ENCODE results near the gene ZNF580.
A peak's percentile ranks its signal among the peaks of the same experiment; 100 is the strongest.

Gene ZNF580

GRCh38 chr19:55602104-55603001 is 38.4 kb upstream of the ZNF580 start:
- Mint-ChIP-seq H3K36me3 (ENCODE audit: low read depth) (peaks cover 9% of the 10 kb centered on the region), H3K4me3 (peak overlapping the region; percentile 87), H3K9me3 (no peaks in the 10 kb centered on the region), H3K4me1 (ENCODE audit: low read depth) (peaks cover 35% of the 10 kb centered on the region), H3K27me3 (ENCODE audit: low read depth) (no peaks in the 10 kb centered on the region), H3K27ac (no peak overlapping the region)

GRCh38 chr19:55603115-55603514 is 37.7 kb upstream of the ZNF580 start:
- peaks cover 9% of the 10 kb centered on the region for H3K36me3 Mint-ChIP-seq (ENCODE audit: low read depth)
- H3K4me1 Mint-ChIP-seq (ENCODE audit: low read depth): peaks cover 39% of the 10 kb centered on the region
- no peaks in the 10 kb centered on the region for H3K9me3 Mint-ChIP-seq
- H3K27me3 Mint-ChIP-seq (ENCODE audit: low read depth): no peaks in the 10 kb centered on the region
- H3K4me3 Mint-ChIP-seq: peak overlapping the region; percentile 36
- H3K27ac Mint-ChIP-seq: no peak overlapping the region

- H3K4me3 Mint-ChIP-seq: peak overlapping the region; percentile 36
- H3K4me1 Mint-ChIP-seq (ENCODE audit: low read depth): peaks cover 36% of the 10 kb centered on the region
- peak overlapping the region; percentile 15 for H3K27ac Mint-ChIP-seq
Measured at GRCh38 chr19:55603581-55604292, 37.1 kb upstream of the ZNF580 start.

GRCh38 chr19:55605207-55605636 is 35.6 kb upstream of the ZNF580 start:
- Mint-ChIP-seq H3K4me3 (peak overlapping the region; percentile 93), H3K27ac (peak overlapping the region; percentile 97), H3K36me3 (ENCODE audit: low read depth) (peaks cover 14% of the 10 kb centered on the region), H3K4me1 (ENCODE audit: low read depth) (peaks cover 35% of the 10 kb centered on the region), H3K27me3 (ENCODE audit: low read depth) (no peaks in the 10 kb centered on the region), H3K9me3 (no peaks in the 10 kb centered on the region)

More at GRCh38 chr19:55603581-55604292, 37.1 kb upstream of the ZNF580 start:
- Mint-ChIP-seq H3K36me3 (ENCODE audit: low read depth) (peaks cover 8% of the 10 kb centered on the region), H3K9me3 (no peaks in the 10 kb centered on the region), H3K27me3 (ENCODE audit: low read depth) (no peaks in the 10 kb centered on the region)

GRCh38 chr19:55605637-55606470 is 34.9 kb upstream of the ZNF580 start, which contains the start of gene ZNF865:
ZNF865 (plus strand) TSS chr19:55605647; CDS start chr19:55613619, 7,972 bp downstream.
- peaks cover 14% of the 10 kb centered on the region for H3K36me3 Mint-ChIP-seq (ENCODE audit: low read depth)
- H3K9me3 Mint-ChIP-seq: no peaks in the 10 kb centered on the region
- H3K27ac Mint-ChIP-seq: peak within 1 kb of the TSS; percentile 97
- peak within 1 kb of the TSS; percentile 99 for H3K4me3 Mint-ChIP-seq
- H3K4me1 Mint-ChIP-seq (ENCODE audit: low read depth): peaks cover 36% of the 10 kb centered on the region
- H3K27me3 Mint-ChIP-seq (ENCODE audit: low read depth): no peaks in the 10 kb centered on the region

GRCh38 chr19:55606471-55606787 is 34.4 kb upstream of the ZNF580 start:
- H3K4me3 Mint-ChIP-seq: peak overlapping the region; percentile 99
- peaks cover 31% of the 10 kb centered on the region for H3K4me1 Mint-ChIP-seq (ENCODE audit: low read depth)
- peaks cover 14% of the 10 kb centered on the region for H3K36me3 Mint-ChIP-seq (ENCODE audit: low read depth)
- peak overlapping the region; percentile 97 for H3K27ac Mint-ChIP-seq
- no peaks in the 10 kb centered on the region for H3K9me3 Mint-ChIP-seq
- H3K27me3 Mint-ChIP-seq (ENCODE audit: low read depth): no peaks in the 10 kb centered on the region

- Mint-ChIP-seq H3K4me1 (ENCODE audit: low read depth) (peaks cover 29% of the 10 kb centered on the region), H3K36me3 (ENCODE audit: low read depth) (peaks cover 14% of the 10 kb centered on the region), H3K4me3 (peak overlapping the region; percentile 99), H3K27ac (peak overlapping the region; percentile 97), H3K9me3 (no peaks in the 10 kb centered on the region), H3K27me3 (ENCODE audit: low read depth) (no peaks in the 10 kb centered on the region)
Measured at GRCh38 chr19:55606817-55607216, 34.0 kb upstream of the ZNF580 start.

- no peak overlapping the region for H3K4me3 Mint-ChIP-seq
- H3K9me3 Mint-ChIP-seq: no peaks in the 10 kb centered on the region
- peaks cover 32% of the 10 kb centered on the region for H3K4me1 Mint-ChIP-seq (ENCODE audit: low read depth)
- no peaks in the 10 kb centered on the region for H3K27me3 Mint-ChIP-seq (ENCODE audit: low read depth)
- peaks cover 18% of the 10 kb centered on the region for H3K36me3 Mint-ChIP-seq (ENCODE audit: low read depth)
- no peak overlapping the region for H3K27ac Mint-ChIP-seq
Measured at GRCh38 chr19:55609326-55609725, 31.5 kb upstream of the ZNF580 start.

- Mint-ChIP-seq H3K4me1 (ENCODE audit: low read depth) (peaks cover 20% of the 10 kb centered on the region), H3K27me3 (ENCODE audit: low read depth) (no peaks in the 10 kb centered on the region), H3K4me3 (no peak overlapping the region), H3K27ac (no peak overlapping the region), H3K9me3 (no peaks in the 10 kb centered on the region), H3K36me3 (ENCODE audit: low read depth) (peaks cover 18% of the 10 kb centered on the region)
Measured at GRCh38 chr19:55611300-55611982, 29.4 kb upstream of the ZNF580 start.

- H3K4me1 Mint-ChIP-seq (ENCODE audit: low read depth): peaks cover 13% of the 10 kb centered on the region
- H3K4me3 Mint-ChIP-seq: no peak overlapping the region
- no peaks in the 10 kb centered on the region for H3K9me3 Mint-ChIP-seq
- H3K36me3 Mint-ChIP-seq (ENCODE audit: low read depth): peaks cover 20% of the 10 kb centered on the region
- H3K27ac Mint-ChIP-seq: no peak overlapping the region
- H3K27me3 Mint-ChIP-seq (ENCODE audit: low read depth): no peaks in the 10 kb centered on the region
Measured at GRCh38 chr19:55611983-55612645, 28.7 kb upstream of the ZNF580 start.

- Mint-ChIP-seq H3K9me3 (no peaks in the 10 kb centered on the region), H3K4me1 (ENCODE audit: low read depth) (peaks cover 9% of the 10 kb centered on the region), H3K4me3 (no peak overlapping the region), H3K27me3 (ENCODE audit: low read depth) (no peaks in the 10 kb centered on the region), H3K27ac (no peak overlapping the region), H3K36me3 (ENCODE audit: low read depth) (peaks cover 22% of the 10 kb centered on the region)
Measured at GRCh38 chr19:55613396-55613795, 27.4 kb upstream of the ZNF580 start.

GRCh38 chr19:55613930-55614710 is 26.7 kb upstream of the ZNF580 start:
- no peaks in the 10 kb centered on the region for H3K9me3 Mint-ChIP-seq
- H3K36me3 Mint-ChIP-seq (ENCODE audit: low read depth): peaks cover 24% of the 10 kb centered on the region

More at GRCh38 chr19:55613930-55614710, 26.7 kb upstream of the ZNF580 start:
- Mint-ChIP-seq H3K4me3 (no peak overlapping the region), H3K4me1 (ENCODE audit: low read depth) (peaks cover 9% of the 10 kb centered on the region), H3K27ac (no peak overlapping the region), H3K27me3 (ENCODE audit: low read depth) (no peaks in the 10 kb centered on the region)
